Upper lobe of left lung (tissue), 4 donors: ENCODE measurements around the gene MXRA8.

Source experiments
- CTCF ChIP-seq, 6 experiments: fragments of 450-650 bp in 4 of 6; fragments of 200-600 bp in 2 of 6; sonication (generic) in 2 of 6; IDR thresholded peaks; one replicate each; pipeline ENCODE4 v1.5.1; 2016 to 2019; ENCODE audit warnings: antibody characterized with exemption in 6 of 6
- EP300 ChIP-seq, 4 donors: sonication (generic); formaldehyde crosslinking; IDR thresholded peaks; one replicate each; pipeline ENCODE4 v1.5.1; 2017; ENCODE audit warnings: antibody characterized with exemption in 4 of 4, control low read depth in 2 of 4
- POLR2AphosphoS5 ChIP-seq, 2 donors: sonication (generic); formaldehyde crosslinking; IDR thresholded peaks; one replicate each; pipeline ENCODE4 v1.5.1; 2017; ENCODE audit warnings: antibody characterized with exemption in 2 of 2

GRCh38 chr1:1309251-1310108, 48.9 kb downstream of the MXRA8 start:
- no peak for TF ChIP-seq CTCF (IDR thresholded peaks at IDR 0.05)
- TF ChIP-seq EP300 (IDR thresholded peaks at IDR 0.05): no peak
- TF ChIP-seq POLR2AphosphoS5 (IDR thresholded peaks at IDR 0.05): no peak
